Measurements from ENCODE around the gene MRPL12.

MRPL12 gene

GRCh38 chr17:81695211-81695610, 8.0 kb upstream of the MRPL12 start:
- no peak for TF ChIP-seq REST (IDR thresholded peaks at IDR 0.05; ENCODE audit: insufficient read depth in 1 of 2, low read depth in 2 of 2, low read length in 2 of 2)
- TF ChIP-seq POLR2AphosphoS5 (IDR thresholded peaks at IDR 0.05; ENCODE audit: low read depth, low read length), result no peak

DNA sequence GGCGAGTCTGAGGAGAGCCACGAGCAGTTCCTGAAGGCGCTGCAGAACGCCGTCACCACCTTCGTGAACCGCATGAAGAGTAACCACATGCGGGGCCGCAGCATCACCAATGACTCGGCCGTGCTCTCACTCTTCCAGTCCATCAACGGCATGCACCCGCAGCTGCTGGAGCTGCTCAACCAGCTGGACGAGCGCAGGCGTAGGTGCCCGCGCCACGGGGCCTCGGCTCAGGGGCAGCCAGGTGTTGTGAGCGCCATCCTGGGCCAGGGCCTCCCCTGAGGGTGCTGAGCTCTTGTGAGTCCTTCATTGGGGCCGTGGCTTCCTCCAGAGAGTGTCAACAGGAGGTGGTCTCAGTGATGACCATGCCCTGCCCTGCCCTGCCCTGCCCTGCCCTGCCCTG, 7.4 kb upstream of the MRPL12 start:
- TF ChIP-seq TAF1 (IDR thresholded peaks at IDR 0.05; ENCODE audit: borderline replicate concordance, insufficient read depth, low read length) (no peak), REST (IDR thresholded peaks at IDR 0.05; ENCODE audit: insufficient read depth in 1 of 2, low read depth in 2 of 2, low read length in 2 of 2) (no peak), SIN3A (IDR thresholded peaks at IDR 0.05; ENCODE audit: borderline replicate concordance, insufficient read depth, low read length) (no peak), FOXP2 (optimal IDR thresholded peaks at IDR 0.05; ENCODE audit: borderline replicate concordance, extremely low read depth, extremely low read length, insufficient read depth) (no peak), POLR2AphosphoS5 (IDR thresholded peaks at IDR 0.05; ENCODE audit: low read depth, low read length) (no peak)

DNA sequence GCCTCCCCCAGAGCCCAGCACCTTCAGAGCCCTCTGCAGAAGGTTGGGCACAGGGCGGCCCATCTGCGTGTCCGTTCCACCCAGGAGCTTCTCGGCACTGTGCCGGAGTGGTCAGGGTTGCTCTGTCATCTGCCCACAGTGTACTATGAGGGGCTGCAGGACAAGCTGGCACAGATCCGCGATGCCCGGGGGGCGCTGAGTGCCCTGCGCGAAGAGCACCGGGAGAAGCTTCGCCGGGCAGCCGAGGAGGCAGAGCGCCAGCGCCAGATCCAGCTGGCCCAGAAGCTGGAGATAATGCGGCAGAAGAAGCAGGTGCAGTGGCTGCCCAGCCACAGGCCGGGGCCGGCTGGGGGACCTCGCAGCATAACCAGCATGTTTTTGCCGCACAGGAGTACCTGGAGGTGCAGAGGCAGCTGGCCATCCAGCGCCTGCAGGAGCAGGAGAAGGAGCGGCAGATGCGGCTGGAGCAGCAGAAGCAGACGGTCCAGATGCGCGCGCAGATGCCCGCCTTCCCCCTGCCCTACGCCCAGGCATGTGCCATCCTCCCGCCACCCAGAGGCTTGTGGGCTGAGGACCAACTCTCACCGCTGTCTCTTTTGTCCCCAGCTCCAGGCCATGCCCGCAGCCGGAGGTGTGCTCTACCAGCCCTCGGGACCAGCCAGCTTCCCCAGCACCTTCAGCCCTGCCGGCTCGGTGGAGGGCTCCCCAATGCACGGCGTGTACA, 6.8 kb upstream of the MRPL12 start:
- TF ChIP-seq SIN3A (IDR thresholded peaks at IDR 0.05; ENCODE audit: borderline replicate concordance, insufficient read depth, low read length) (no peak), FOXP2 (optimal IDR thresholded peaks at IDR 0.05; ENCODE audit: borderline replicate concordance, extremely low read depth, extremely low read length, insufficient read depth) (no peak), TAF1 (IDR thresholded peaks at IDR 0.05; ENCODE audit: borderline replicate concordance, insufficient read depth, low read length) (no peak), REST (IDR thresholded peaks at IDR 0.05; ENCODE audit: insufficient read depth in 1 of 2, low read depth in 2 of 2, low read length in 2 of 2) (no peak), POLR2AphosphoS5 (IDR thresholded peaks at IDR 0.05; ENCODE audit: low read depth, low read length) (no peak; the same call in 1 of the 2 replicates)

DNA sequence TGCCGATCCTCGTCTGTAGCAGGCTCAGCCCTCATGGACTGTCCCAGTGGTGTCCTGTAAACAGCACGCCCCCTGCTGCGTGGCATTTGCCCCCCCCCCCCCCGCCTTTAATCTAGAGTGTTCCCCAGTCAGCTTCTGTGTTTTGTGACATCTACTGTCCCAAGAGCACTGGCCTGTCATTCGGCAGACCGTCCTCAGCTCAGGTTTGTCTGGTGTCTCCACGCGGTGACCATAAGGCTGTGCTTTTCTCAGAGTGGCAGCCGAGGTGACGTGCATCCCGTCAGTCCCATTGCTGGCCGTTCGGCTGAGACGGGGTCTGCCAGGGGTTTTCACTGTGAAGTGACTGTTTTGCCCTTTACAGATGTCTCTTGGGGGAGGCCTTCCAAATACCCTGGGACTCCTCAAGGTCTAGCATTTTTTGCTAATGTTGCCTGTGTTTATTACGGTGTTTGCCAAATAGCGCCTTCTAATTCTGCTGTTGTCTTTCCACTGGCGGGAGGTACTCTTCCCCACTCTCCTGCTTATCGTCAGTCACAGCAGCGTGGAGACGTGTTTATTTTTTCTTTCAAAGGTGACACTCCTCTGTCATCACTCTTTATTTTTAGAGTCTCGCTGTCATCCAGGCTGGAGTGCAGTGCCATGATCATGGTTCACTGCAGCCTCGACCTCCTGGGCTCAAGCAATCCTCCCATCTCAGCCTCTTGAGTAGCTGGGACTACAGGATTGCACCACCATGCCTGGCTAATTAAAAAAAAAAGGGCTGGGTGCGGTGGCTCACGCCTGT, 5.7 kb upstream of the MRPL12 start:
- TF ChIP-seq REST (IDR thresholded peaks at IDR 0.05; ENCODE audit: insufficient read depth in 1 of 2, low read depth in 2 of 2, low read length in 2 of 2) (no peak), POLR2AphosphoS5 (IDR thresholded peaks at IDR 0.05; ENCODE audit: low read depth, low read length) (no peak), TAF1 (IDR thresholded peaks at IDR 0.05; ENCODE audit: borderline replicate concordance, insufficient read depth, low read length) (no peak), FOXP2 (optimal IDR thresholded peaks at IDR 0.05; ENCODE audit: borderline replicate concordance, extremely low read depth, extremely low read length, insufficient read depth) (no peak), SIN3A (IDR thresholded peaks at IDR 0.05; ENCODE audit: borderline replicate concordance, insufficient read depth, low read length) (no peak)
